H1 (cell line): ENCODE data around the gene UFSP1. TPM values are rescaled to one million over a fixed set of nuclear protein-coding genes. Genes with fewer than 3 reads are reported as not detected.
A peak's percentile ranks its signal among the peaks of the same experiment; 100 is the strongest.

Source experiments
- CTCF ChIA-PET: fragments of 300-600 bp; sonication (Branson Sonifier 250); formaldehyde crosslinking; loops from one replicate; lab custom pipeline; 2021; ENCODE audit not compliant: partially characterized antibody; lab: Charles Lee
- POLR2A ChIA-PET: fragments of 300-600 bp; sonication (Branson Sonifier 250); formaldehyde crosslinking; loops from one replicate; lab custom pipeline; 2021; ENCODE audit warnings: inconsistent platforms; ENCODE audit not compliant: partially characterized antibody; lab: Charles Lee
- DNase-seq, 2 experiments: peaks; one replicate each; pipeline versions ENCODE4 v3.0.0 to v3.0.0-alpha.2; 2010 to 2022; ENCODE audit warnings: low spot score in 2 of 2, low read depth in 1 of 2, mixed read lengths in 1 of 2
- FAIRE-seq: peaks from 2 replicates; lab custom pipeline; 2011; peaks lifted over from hg19 to GRCh38; lab: Jason Lieb, UNC
- H2AFZ ChIP-seq: 2 replicates; pipeline ENCODE4 v1.8.1; 2012; ENCODE audit warnings: low read length, inconsistent platforms
- H2AK5ac ChIP-seq: 2 replicates; pipeline ENCODE4 v1.6.1; 2013; ENCODE audit warnings: low read depth, low read length
- H2BK120ac ChIP-seq: replicated peaks from 2 replicates; pipeline ENCODE3; 2013; ENCODE audit warnings: low read depth, low read length, inconsistent platforms
- H2BK12ac ChIP-seq: 2 replicates; pipeline ENCODE4 v1.6.1; 2013; ENCODE audit warnings: low read depth, low read length
- H2BK15ac ChIP-seq: 2 replicates; pipeline ENCODE4 v1.6.1; 2013; ENCODE audit warnings: low read length
- H2BK20ac ChIP-seq: 2 replicates; pipeline ENCODE4 v1.6.1; 2013; ENCODE audit warnings: low read length
- H2BK5ac ChIP-seq: 2 replicates; pipeline ENCODE4 v1.6.1; 2013; ENCODE audit warnings: low read depth, low read length
- H3K14ac ChIP-seq: 2 replicates; pipeline ENCODE4 v1.6.1; 2013; ENCODE audit warnings: inconsistent platforms; ENCODE audit not compliant: insufficient read length
- H3K18ac ChIP-seq: 2 replicates; pipeline ENCODE4 v1.6.1; 2013; ENCODE audit warnings: low read length; ENCODE audit errors: extremely low read depth
- H3K23ac ChIP-seq: 2 replicates; pipeline ENCODE4 v1.6.1; 2013; ENCODE audit warnings: inconsistent platforms; ENCODE audit not compliant: insufficient read length
- H3K23me2 ChIP-seq: 2 replicates; pipeline ENCODE4 v1.6.1; 2013; ENCODE audit warnings: low read depth, low read length
- H3K27ac ChIP-seq: 2 replicates; pipeline ENCODE4 v1.6.1; 2011; ENCODE audit warnings: low read depth, low read length, inconsistent platforms
- H3K27me3 ChIP-seq, 4 experiments: replicated peaks in 1 of 4; 1 replicate in 1 of 4; 2 replicates in 3 of 4; pipeline versions ENCODE4 v1.6.1 to v1.8.1; 2011 to 2013; ENCODE audit warnings: low read length in 3 of 4, mild to moderate bottlenecking in 3 of 4, inconsistent platforms in 2 of 4, mixed read lengths in 2 of 4, moderate library complexity in 1 of 4; ENCODE audit not compliant: control insufficient read depth in 3 of 4, insufficient read depth in 3 of 4; ENCODE audit errors: extremely low read depth in 1 of 4
- H3K36me3 ChIP-seq, 4 experiments: 2 replicates each; pipeline versions ENCODE4 v1.6.1 to v1.8.1; 2011 to 2013; ENCODE audit warnings: mild to moderate bottlenecking in 4 of 4, low read length in 3 of 4, moderate library complexity in 2 of 4, control low read depth in 1 of 4, inconsistent platforms in 1 of 4; ENCODE audit not compliant: insufficient read depth in 4 of 4, control insufficient read depth in 2 of 4
- H3K4ac ChIP-seq: replicated peaks from 2 replicates; pipeline ENCODE3; 2013; ENCODE audit warnings: low read length, low read depth, mixed read lengths, inconsistent platforms; ENCODE audit not compliant: insufficient read length
- H3K4me1 ChIP-seq, 4 experiments: replicated peaks in 1 of 4; 1 replicate in 1 of 4; 2 replicates in 3 of 4; pipeline versions ENCODE4 v1.6.1 to v1.8.1; 2011 to 2013; ENCODE audit warnings: low read length in 3 of 4, inconsistent platforms in 2 of 4, mixed read lengths in 1 of 4; ENCODE audit not compliant: insufficient read depth in 4 of 4, control insufficient read depth in 3 of 4
- H3K4me2 ChIP-seq, 2 experiments: 2 replicates each; pipeline versions ENCODE4 v1.6.1 to v1.8.1; 2011 to 2013; ENCODE audit warnings: low read depth in 2 of 2, low read length in 2 of 2, control low read depth in 1 of 2, inconsistent platforms in 1 of 2, mild to moderate bottlenecking in 1 of 2; ENCODE audit not compliant: insufficient read depth in 1 of 2
- H3K4me3 ChIP-seq, 4 experiments: fragments of 200-600, 300-600 bp in 1 of 4; sonication (generic), shearing (Covaris generic), sonication (Bioruptor Twin) in 1 of 4; 2 replicates each; pipeline versions ENCODE4 v1.5.1 to v1.8.1; 2011 to 2016; ENCODE audit warnings: low read length in 4 of 4, low read depth in 3 of 4, control low read depth in 2 of 4, inconsistent platforms in 2 of 4, mild to moderate bottlenecking in 2 of 4, mixed read lengths in 1 of 4, moderate library complexity in 1 of 4; ENCODE audit not compliant: insufficient read depth in 2 of 4; ENCODE audit errors: extremely low read depth in 1 of 4
- H3K56ac ChIP-seq: replicated peaks from 2 replicates; pipeline ENCODE3; 2013; ENCODE audit warnings: low read depth, mild to moderate bottlenecking, mixed read lengths, low read length, inconsistent platforms; ENCODE audit not compliant: insufficient read length
- H3K79me1 ChIP-seq: 2 replicates; pipeline ENCODE4 v1.6.1; 2013; ENCODE audit warnings: low read depth, low read length, control low read depth
- H3K79me2 ChIP-seq, 2 experiments: 2 replicates each; pipeline versions ENCODE4 v1.6.1 to v1.8.1; 2012 to 2013; ENCODE audit warnings: low read length in 2 of 2, mild to moderate bottlenecking in 2 of 2, inconsistent platforms in 1 of 2; ENCODE audit not compliant: insufficient read depth in 2 of 2, control insufficient read depth in 1 of 2
- H3K9ac ChIP-seq, 4 experiments: replicated peaks in 1 of 4; 1 replicate in 1 of 4; 2 replicates in 3 of 4; pipeline versions ENCODE4 v1.6.1 to v1.8.1; 2011 to 2013; ENCODE audit warnings: low read depth in 3 of 4, low read length in 3 of 4, control low read depth in 2 of 4, mild to moderate bottlenecking in 2 of 4, moderate library complexity in 2 of 4, inconsistent platforms in 1 of 4; ENCODE audit errors: extremely low read depth in 1 of 4
- H3K9me3 ChIP-seq, 2 experiments: 2 replicates each; pipeline versions ENCODE4 v1.6.1 to v1.8.1; 2012 to 2013; ENCODE audit warnings: mild to moderate bottlenecking in 2 of 2, moderate library complexity in 2 of 2, control low read depth in 1 of 2, inconsistent platforms in 1 of 2, low read depth in 1 of 2, low read length in 1 of 2, mixed read lengths in 1 of 2; ENCODE audit not compliant: insufficient read depth in 2 of 2
- H4K20me1 ChIP-seq, 2 experiments: replicated peaks in 1 of 2; 2 replicates each; pipeline versions ENCODE3 to v1.8.1; 2011 to 2013; ENCODE audit warnings: inconsistent platforms in 2 of 2, low read length in 2 of 2, mild to moderate bottlenecking in 1 of 2; ENCODE audit not compliant: insufficient read depth in 2 of 2, control insufficient read depth in 1 of 2
- H4K5ac ChIP-seq: 2 replicates; pipeline ENCODE4 v1.6.1; 2013; ENCODE audit warnings: low read length, low read depth, mixed read lengths, inconsistent platforms; ENCODE audit not compliant: insufficient read length
- H4K8ac ChIP-seq: 2 replicates; pipeline ENCODE4 v1.8.0; 2013; ENCODE audit warnings: mild to moderate bottlenecking, moderate library complexity, low read length, inconsistent platforms; ENCODE audit not compliant: insufficient read depth; ENCODE audit errors: extremely low read depth
- H4K91ac ChIP-seq: replicated peaks from 2 replicates; pipeline ENCODE3; 2013; ENCODE audit warnings: low read length, mixed read lengths, inconsistent platforms; ENCODE audit not compliant: insufficient read length
- TAF7 ChIP-seq: optimal IDR thresholded peaks from 2 replicates; pipeline ENCODE3; 2011; ENCODE audit warnings: low read depth, mild to moderate bottlenecking, inconsistent platforms, low read length, moderate library complexity, borderline replicate concordance
- WGBS, 2 experiments: shearing (Covaris generic) in 1 of 2; methylation state at CpG; one replicate each; pipeline versions ENCODE4 v1.1.6 to v1.1.7; 2013 to 2015; ENCODE audit warnings: low lambda C conversion rate in 2 of 2, mixed read lengths in 2 of 2, inconsistent platforms in 1 of 2, low coverage in 1 of 2, missing lambda C conversion rate in 1 of 2; ENCODE audit not compliant: insufficient replicate concordance in 2 of 2, insufficient coverage in 1 of 2, insufficient read length in 1 of 2; ENCODE audit errors: extremely low coverage in 1 of 2, missing lambda C conversion rate in 1 of 2; 5-methylcytosine and 5-hydroxymethylcytosine counted together
- polyA plus RNA-seq, 7 experiments: library from polyadenylated mRNA; depleted of rRNA in 3 of 7; stranded (reverse) in 5 of 7; unstranded in 2 of 7; fragments of >200 nt in 5 of 7; fragments of 200-250 nt in 2 of 7; gene quantifications; 1 replicate in 5 of 7; 2 replicates in 1 of 7; 4 replicates in 1 of 7; pipeline versions ENCODE4 v1.2.1 to v1.2.3, GENCODE V29; 2011 to 2013; ENCODE audit warnings: missing spikeins in 2 of 7, mixed read lengths in 2 of 7
- total RNA-seq: library from RNA; stranded (reverse); fragmentation: NEBNext Ultra II Directional; extraction: Animal tissue kit (Norgen Biotek cat#: 25700); gene quantifications from 2 replicates; pipeline ENCODE4 v1.2.1, GENCODE V29; 2021

UFSP1 gene
- total and polyA plus RNA-seq, 2 of the 8 experiments (the other 6 are each of a cell fraction or from before 2014, with no cell fraction given), result 1.6 to 4.3 TPM

- H3K79me1 ChIP-seq, result peaks cover 5% of the 10 kb centered on the region; the same call in 1 of the 2 replicates
- H4K5ac ChIP-seq, result peak overlapping the region; percentile 39
- no peak for DNase-seq
- no peak overlapping the region for H2AFZ ChIP-seq
- no peak overlapping the region for H2BK20ac ChIP-seq
- no peak overlapping the region for H3K14ac ChIP-seq
- no peak overlapping the region for H3K23ac ChIP-seq
- no peak overlapping the region for H3K56ac ChIP-seq
- peak overlapping the region; percentile 73 to 91; a peak in 1 of 4 replicates for H3K4me2 ChIP-seq
- H3K4me1 ChIP-seq, result peaks cover 2 to 16% (median 11%) of the 10 kb centered on the region in 4 experiments
- peak overlapping the region; percentile 98 for H2AK5ac ChIP-seq
- no peaks in the 10 kb centered on the region for H4K20me1 ChIP-seq
- ChIA-PET CTCF (interaction anchor here (0.9 to 2.2 kb wide), 3 partner anchors 10 to 32 kb away, joined by 3 to 8 read pairs (median 4); no protein-coding TSS in a partner anchor), POLR2A (interaction anchor here (0.8 to 15.1 kb wide), 12 partner anchors 9 to 161 kb away, joined by 3 to 313 read pairs (median 4); partner anchors contain the start of genes POP7, SLC12A9, SRRT and UFSP1)
- H3K9ac ChIP-seq, result peak overlapping the region in 2 of 4 experiments; percentile 91; a peak in 4 of 7 replicates
- H2BK12ac ChIP-seq, result peak overlapping the region; percentile 97; the same call in 1 of the 2 replicates
- H4K91ac ChIP-seq, result peak overlapping the region; percentile 96
- peak overlapping the region; percentile 94 for H3K27ac ChIP-seq
- peak overlapping the region; percentile 83 for H3K18ac ChIP-seq
- WGBS, 2 experiments, result 91% methylated on average over 21 of the region's 46 CpGs; no CpG with 5 or more reads in 1 of the 2 experiments
- peak overlapping the region; percentile 71 for H3K4ac ChIP-seq
- H3K36me3 ChIP-seq, result peaks cover 9 to 22% (median 14%) of the 10 kb centered on the region in 4 experiments
- peak overlapping the region in 1 of 4 experiments; percentile 89; a peak in 1 of 8 replicates for H3K4me3 ChIP-seq
- H2BK15ac ChIP-seq, result peak overlapping the region; percentile 92; the same call in 1 of the 2 replicates
- peaks cover 6% of the 10 kb centered on the region; the same call in 1 of the 2 replicates for H3K23me2 ChIP-seq
- no peak for TF ChIP-seq TAF7
- TF ChIP-seq, all 59 proteins: peak for 0
- Histone ChIP-seq H3K27me3 (no peaks in the 10 kb centered on the region), H2BK120ac (peak overlapping the region; percentile 9), H2BK5ac (peak overlapping the region; percentile 94), H4K8ac (peak overlapping the region; percentile 71; the same call in 1 of the 2 replicates), H3K79me2 (peaks cover 0 to 18% of the 10 kb centered on the region in 2 experiments; a peak in 3 of 4 replicates), H3K9me3 (no peaks in the 10 kb centered on the region)
- no peak for FAIRE-seq
Observed at GRCh38 chr7:100865938-100866728, 23.4 kb downstream of the UFSP1 start.
